Loucy (cell line): Measurements from ENCODE around the gene POLG.

Experiments used
- H2AFZ ChIP-seq: fragments of 200-600 bp; sonication (generic); 2 replicates; pipeline ENCODE4 v1.6.0; 2016; ENCODE audit warnings: antibody characterized with exemption, mild to moderate bottlenecking, low read length, moderate library complexity
- H3F3A ChIP-seq: fragments of 200-600 bp; 2 replicates; pipeline ENCODE4 v1.6.0; 2016; ENCODE audit warnings: antibody characterized with exemption, low read depth, mild to moderate bottlenecking
- H3K27me3 ChIP-seq: fragments of 200-600 bp; sonication (generic); 2 replicates; pipeline ENCODE4 v1.6.1; 2014; ENCODE audit warnings: low read length, mild to moderate bottlenecking; ENCODE audit not compliant: insufficient read depth, poor library complexity, severe bottlenecking
- H3K36me3 ChIP-seq: fragments of 200-600 bp; sonication (generic); 2 replicates; pipeline ENCODE4 v1.6.1; 2016; ENCODE audit warnings: low read length; ENCODE audit not compliant: insufficient read depth
- H3K4me1 ChIP-seq: fragments of 200-600 bp; sonication (generic); 2 replicates; pipeline ENCODE4 v1.5.1; 2014; ENCODE audit warnings: low read length, mild to moderate bottlenecking; ENCODE audit not compliant: insufficient read depth, poor library complexity, severe bottlenecking
- H3K4me2 ChIP-seq: fragments of 200-600 bp; sonication (generic); 2 replicates; pipeline ENCODE4 v1.6.0; 2014; ENCODE audit warnings: antibody characterized with exemption, low read length, low read depth, mild to moderate bottlenecking; ENCODE audit not compliant: poor library complexity, severe bottlenecking
- H3K4me3 ChIP-seq: fragments of 200-600 bp; sonication (generic); 2 replicates; pipeline ENCODE4 v1.5.1; 2014; ENCODE audit warnings: low read length, mild to moderate bottlenecking, mixed read lengths; ENCODE audit not compliant: poor library complexity, severe bottlenecking
- H3K79me2 ChIP-seq: fragments of 200-600 bp; sonication (generic); 2 replicates; pipeline ENCODE4 v1.6.1; 2014; ENCODE audit warnings: low read length; ENCODE audit not compliant: insufficient read depth
- H3K9ac ChIP-seq: fragments of 200-600 bp; sonication (generic); 2 replicates; pipeline ENCODE4 v1.6.0; 2014; ENCODE audit warnings: mild to moderate bottlenecking, low read depth, low read length, moderate library complexity; ENCODE audit not compliant: poor library complexity, severe bottlenecking
- H3K9me2 ChIP-seq: fragments of 200-600 bp; sonication (generic); replicated peaks from 2 replicates; pipeline ENCODE4 v1.6.1; 2016; ENCODE audit warnings: low read depth, low read length, mixed read lengths
- H3K9me3 ChIP-seq: fragments of 200-600 bp; sonication (generic); 2 replicates; pipeline ENCODE4 v1.6.1; 2014; ENCODE audit warnings: mild to moderate bottlenecking, antibody characterized with exemption, low read length, low read depth; ENCODE audit not compliant: insufficient read depth
- H4K20me1 ChIP-seq: fragments of 200-600 bp; sonication (generic); 2 replicates; pipeline ENCODE4 v1.6.0; 2014; ENCODE audit warnings: antibody characterized with exemption, low read length, mild to moderate bottlenecking; ENCODE audit not compliant: insufficient read depth, poor library complexity, severe bottlenecking
- EZH2phosphoT487 ChIP-seq: fragments of 200-600 bp; IDR thresholded peaks from 2 replicates; pipeline ENCODE4 v1.6.1; 2018; ENCODE audit warnings: antibody characterized with exemption, mild to moderate bottlenecking, moderate library complexity, borderline replicate concordance
- TF ChIP-seq, protein P1 (sequence below): fragments of 200-600 bp; sonication (generic); conservative IDR thresholded peaks from 2 replicates; pipeline ENCODE4 v1.5.1; 2014; ENCODE audit warnings: mild to moderate bottlenecking, antibody characterized with exemption, low read length

The POLG gene

DNA sequence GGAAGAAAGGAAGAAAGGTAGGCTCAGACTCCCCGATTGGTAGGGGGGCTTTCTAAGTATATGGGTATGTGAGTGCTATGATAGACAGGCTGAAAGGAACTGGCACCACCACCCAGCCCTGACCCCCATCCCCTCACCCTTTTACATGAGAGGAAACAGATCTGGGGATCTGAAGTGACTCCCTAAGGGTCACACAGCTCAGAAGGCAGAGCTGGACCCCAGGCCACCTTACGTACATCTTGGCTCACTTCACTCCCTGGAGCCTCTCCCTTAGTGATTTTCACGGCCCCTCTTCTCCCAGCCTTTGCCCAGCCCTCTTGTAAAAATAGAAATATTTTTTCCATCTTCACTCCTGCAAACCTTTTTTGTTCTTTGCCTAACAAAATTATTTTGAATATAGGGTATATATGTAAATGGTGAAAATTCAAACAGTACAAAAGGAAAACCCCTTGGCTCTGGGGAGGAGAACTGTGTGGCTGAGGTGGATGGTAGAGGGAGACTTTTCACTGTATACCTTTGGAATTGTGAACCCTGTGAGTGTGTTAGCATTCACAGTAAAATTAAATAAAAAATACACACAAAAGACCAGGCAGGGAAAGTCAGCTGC is 34.8 kb upstream of the POLG start:
- no peak overlapping the region for H3K9ac ChIP-seq
- no peaks in the 10 kb centered on the region for H3K27me3 ChIP-seq
- no peaks in the 10 kb centered on the region for H3K9me3 ChIP-seq
- no peaks in the 10 kb centered on the region for H3K9me2 ChIP-seq
- TF ChIP-seq EZH2phosphoT487, result no peak
- TF ChIP-seq, protein P1, sequence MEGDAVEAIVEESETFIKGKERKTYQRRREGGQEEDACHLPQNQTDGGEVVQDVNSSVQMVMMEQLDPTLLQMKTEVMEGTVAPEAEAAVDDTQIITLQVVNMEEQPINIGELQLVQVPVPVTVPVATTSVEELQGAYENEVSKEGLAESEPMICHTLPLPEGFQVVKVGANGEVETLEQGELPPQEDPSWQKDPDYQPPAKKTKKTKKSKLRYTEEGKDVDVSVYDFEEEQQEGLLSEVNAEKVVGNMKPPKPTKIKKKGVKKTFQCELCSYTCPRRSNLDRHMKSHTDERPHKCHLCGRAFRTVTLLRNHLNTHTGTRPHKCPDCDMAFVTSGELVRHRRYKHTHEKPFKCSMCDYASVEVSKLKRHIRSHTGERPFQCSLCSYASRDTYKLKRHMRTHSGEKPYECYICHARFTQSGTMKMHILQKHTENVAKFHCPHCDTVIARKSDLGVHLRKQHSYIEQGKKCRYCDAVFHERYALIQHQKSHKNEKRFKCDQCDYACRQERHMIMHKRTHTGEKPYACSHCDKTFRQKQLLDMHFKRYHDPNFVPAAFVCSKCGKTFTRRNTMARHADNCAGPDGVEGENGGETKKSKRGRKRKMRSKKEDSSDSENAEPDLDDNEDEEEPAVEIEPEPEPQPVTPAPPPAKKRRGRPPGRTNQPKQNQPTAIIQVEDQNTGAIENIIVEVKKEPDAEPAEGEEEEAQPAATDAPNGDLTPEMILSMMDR, result no peak
- no peak overlapping the region for H2AFZ ChIP-seq
- H3K4me3 ChIP-seq, result no peak overlapping the region
- no peak overlapping the region for H3K4me2 ChIP-seq
- H3K36me3 ChIP-seq, result no peaks in the 10 kb centered on the region
- H3K4me1 ChIP-seq, result no peaks in the 10 kb centered on the region
- H4K20me1 ChIP-seq, result no peaks in the 10 kb centered on the region
- no peaks in the 10 kb centered on the region for H3K79me2 ChIP-seq
- H3F3A ChIP-seq, result no peaks in the 10 kb centered on the region

DNA sequence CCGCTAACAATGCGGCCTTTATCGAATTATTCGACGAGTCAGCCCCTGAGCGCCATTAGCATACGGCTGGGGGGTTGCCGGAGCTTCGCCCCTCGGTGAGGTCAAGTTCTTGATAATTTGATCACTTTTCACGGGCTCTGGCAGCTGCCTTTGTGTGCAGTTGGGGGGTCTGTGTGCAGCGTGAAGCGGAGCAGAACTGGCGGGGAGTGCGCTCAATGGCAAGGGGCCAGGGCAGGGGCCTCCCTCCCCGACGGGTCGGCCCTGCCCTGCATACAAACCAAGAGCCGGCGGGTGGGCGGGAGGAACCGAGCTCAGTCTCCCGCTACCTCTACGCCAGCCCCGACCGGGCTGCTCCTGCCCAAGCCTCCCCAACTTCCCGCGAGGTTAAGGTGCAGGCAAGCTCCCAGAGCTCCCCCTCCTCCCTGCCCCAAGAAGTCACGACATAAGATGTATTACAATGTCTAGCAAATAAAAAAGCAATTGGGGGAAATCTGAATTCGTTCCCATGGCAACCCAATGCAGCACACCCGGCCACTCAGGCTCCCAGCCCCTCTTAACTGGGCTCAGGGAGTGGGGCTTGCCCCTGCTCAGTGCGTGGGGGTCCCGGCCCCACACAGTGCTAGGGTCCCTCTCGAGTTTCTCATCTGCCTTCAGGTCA is 34.1 kb upstream of the POLG start:
- no peaks in the 10 kb centered on the region for H3K79me2 ChIP-seq
- no peak overlapping the region for H3K9ac ChIP-seq
- no peaks in the 10 kb centered on the region for H3K4me1 ChIP-seq
- H3K36me3 ChIP-seq, result no peaks in the 10 kb centered on the region
- H3K4me3 ChIP-seq, result no peak overlapping the region
- H3K9me2 ChIP-seq, result no peaks in the 10 kb centered on the region
- H2AFZ ChIP-seq, result no peak overlapping the region
- H3K9me3 ChIP-seq, result no peaks in the 10 kb centered on the region
- H3K4me2 ChIP-seq, result no peak overlapping the region
- no peaks in the 10 kb centered on the region for H3F3A ChIP-seq
- no peaks in the 10 kb centered on the region for H4K20me1 ChIP-seq
- no peak for TF ChIP-seq EZH2phosphoT487
- TF ChIP-seq, protein P1, result no peak
- peaks cover 3% of the 10 kb centered on the region for H3K27me3 ChIP-seq

DNA sequence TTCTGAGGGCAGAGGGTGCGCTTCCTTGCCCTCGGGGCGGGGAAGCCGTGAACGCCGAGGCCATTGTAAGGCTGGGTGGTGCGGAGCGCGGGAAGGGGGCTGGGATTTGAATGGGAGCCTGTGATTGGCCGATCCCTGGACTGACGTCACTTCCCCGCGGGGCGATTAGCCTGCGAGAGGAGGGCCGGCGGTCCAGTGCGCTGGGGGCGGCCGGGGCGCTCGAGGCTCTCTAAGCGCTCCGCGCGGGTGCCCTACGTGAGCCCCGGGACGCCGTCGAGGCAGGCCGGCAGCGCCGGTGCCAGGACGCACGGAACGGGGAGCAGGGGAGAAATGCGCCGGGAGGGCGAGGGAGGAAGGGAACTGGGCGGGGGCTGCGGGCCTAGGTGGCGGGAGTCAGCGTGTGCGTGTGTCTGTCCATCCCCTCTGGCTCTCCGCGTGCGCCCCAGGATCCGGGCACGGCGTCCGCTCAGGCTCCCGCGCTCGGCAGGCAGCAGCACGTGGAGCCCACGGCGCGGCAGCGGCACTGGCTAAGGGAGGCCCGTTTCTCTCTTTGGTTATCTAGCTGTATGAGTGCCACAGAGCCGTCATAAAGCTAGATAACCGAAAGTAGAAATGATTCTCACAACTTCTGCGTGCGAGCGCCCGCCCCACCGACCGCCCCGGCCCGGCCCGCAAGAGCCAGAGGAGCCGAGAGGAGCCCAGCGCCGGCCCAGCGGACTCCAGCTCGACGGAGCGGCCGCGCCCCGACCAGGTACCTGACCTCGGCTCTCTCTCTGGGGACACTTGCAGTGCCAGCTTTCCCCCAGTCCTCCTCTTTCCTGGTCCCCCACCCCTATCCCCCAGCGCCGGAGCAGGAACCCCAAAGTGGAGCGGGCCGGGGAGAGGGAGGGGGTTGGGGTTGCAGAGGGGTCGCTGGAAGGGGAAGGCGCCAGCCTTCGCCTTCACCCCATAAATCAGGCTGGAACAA is 33.1 kb upstream of the POLG start:
- Histone ChIP-seq H3K36me3 (no peaks in the 10 kb centered on the region), H3K27me3 (peaks cover 5% of the 10 kb centered on the region), H3K4me1 (no peaks in the 10 kb centered on the region), H3K9me2 (no peaks in the 10 kb centered on the region), H3K9me3 (no peaks in the 10 kb centered on the region), H3K4me2 (no peak overlapping the region), H3K79me2 (no peaks in the 10 kb centered on the region), H3K9ac (no peak overlapping the region), H2AFZ (no peak overlapping the region), H3F3A (no peaks in the 10 kb centered on the region), H3K4me3 (no peak overlapping the region), H4K20me1 (no peaks in the 10 kb centered on the region)
- TF ChIP-seq EZH2phosphoT487, result no peak
- TF ChIP-seq, protein P1, result no peak
